Measurements from ENCODE around the gene PSTPIP2. TPM values are rescaled to one million over a fixed set of nuclear protein-coding genes. Genes with fewer than 3 reads are reported as not detected.
A peak's percentile ranks its signal among the peaks of the same experiment; 100 is the strongest.

Gene PSTPIP2
- polyA plus RNA-seq, 1 donor from 2014 or later = 0.98 TPM

GRCh38 chr18:46098616-46098933, 26.5 kb upstream of the PSTPIP2 start:
- no peaks in the 10 kb centered on the region for H3F3A ChIP-seq (ENCODE audit: insufficient read depth, low read length, poor library complexity, severe bottlenecking)
- no peaks in the 10 kb centered on the region for H4K20me1 ChIP-seq (ENCODE audit: insufficient read depth)
- H2AFZ ChIP-seq (ENCODE audit: low read depth, low read length) = peak overlapping the region; percentile 95
- H3K4me3 ChIP-seq (ENCODE audit: low read length) = peak overlapping the region; percentile 72
- H3K9me3 ChIP-seq (ENCODE audit: low read length) = no peaks in the 10 kb centered on the region
- H3K9me2 ChIP-seq (ENCODE audit: insufficient read depth, low read length) = no peaks in the 10 kb centered on the region
- H3K9ac ChIP-seq (ENCODE audit: low read length) = peak overlapping the region; percentile 88
- H3K27me3 ChIP-seq (ENCODE audit: insufficient read depth, low read depth, low read length) = no peaks in the 10 kb centered on the region
- H3K79me2 ChIP-seq (replicated peaks; ENCODE audit: insufficient read depth, low read length) = peaks cover 42% of the 10 kb centered on the region
- TF ChIP-seq EP300 (conservative IDR thresholded peaks at IDR 0.05; ENCODE audit: poor library complexity, severe bottlenecking) = no peak
- TF ChIP-seq REST (IDR thresholded peaks at IDR 0.05; ENCODE audit: borderline replicate concordance) = no peak
- no peak for TF ChIP-seq EZH2 (IDR thresholded peaks at IDR 0.05; ENCODE audit: borderline replicate concordance, insufficient read depth, low read length, poor library complexity, severe bottlenecking)
- TF ChIP-seq MXI1 (conservative IDR thresholded peaks at IDR 0.05; ENCODE audit: poor library complexity, severe bottlenecking) = no peak
- TF ChIP-seq CTCF (IDR thresholded peaks at IDR 0.05; ENCODE audit: poor library complexity, severe bottlenecking) = no peak
- TF ChIP-seq TAF1 (IDR thresholded peaks at IDR 0.05; ENCODE audit: low read depth) = no peak
- TF ChIP-seq RAD21 (conservative IDR thresholded peaks at IDR 0.05) = no peak
- TF ChIP-seq POLR2AphosphoS5 (IDR thresholded peaks at IDR 0.05) = no peak
- TF ChIP-seq SMC3 (conservative IDR thresholded peaks at IDR 0.05; ENCODE audit: poor library complexity) = no peak
- H3K27ac ChIP-seq (ENCODE audit: low read length) = peak overlapping the region; percentile 92
- H3K36me3 ChIP-seq (ENCODE audit: insufficient read depth, low read length) = no peaks in the 10 kb centered on the region
- H3K4me2 ChIP-seq (ENCODE audit: low read length) = peak overlapping the region; percentile 81

- Histone ChIP-seq H3K79me2 (replicated peaks; ENCODE audit: insufficient read depth, low read length) (peaks cover 48% of the 10 kb centered on the region), H3K27me3 (ENCODE audit: insufficient read depth, low read depth, low read length) (no peaks in the 10 kb centered on the region), H3K4me3 (ENCODE audit: low read length) (peak within 1 kb of the TSS; percentile 72), H3K36me3 (ENCODE audit: insufficient read depth, low read length) (no peaks in the 10 kb centered on the region), H4K20me1 (ENCODE audit: insufficient read depth) (no peaks in the 10 kb centered on the region), H3F3A (ENCODE audit: insufficient read depth, low read length, poor library complexity, severe bottlenecking) (no peaks in the 10 kb centered on the region), H2AFZ (ENCODE audit: low read depth, low read length) (peak within 1 kb of the TSS; percentile 95), H3K9ac (ENCODE audit: low read length) (peak within 1 kb of the TSS; percentile 88), H3K27ac (ENCODE audit: low read length) (peak within 1 kb of the TSS; percentile 92), H3K4me2 (ENCODE audit: low read length) (peak within 1 kb of the TSS; percentile 81), H3K9me3 (ENCODE audit: low read length) (no peaks in the 10 kb centered on the region), H3K9me2 (ENCODE audit: insufficient read depth, low read length) (no peaks in the 10 kb centered on the region)
- TF ChIP-seq RAD21 (conservative IDR thresholded peaks at IDR 0.05) (peak; percentile 9), EZH2 (IDR thresholded peaks at IDR 0.05; ENCODE audit: borderline replicate concordance, insufficient read depth, low read length, poor library complexity, severe bottlenecking) (no peak), REST (IDR thresholded peaks at IDR 0.05; ENCODE audit: borderline replicate concordance) (peak; percentile 88), EP300 (conservative IDR thresholded peaks at IDR 0.05; ENCODE audit: poor library complexity, severe bottlenecking) (peak; percentile 63), SMC3 (conservative IDR thresholded peaks at IDR 0.05; ENCODE audit: poor library complexity) (no peak), POLR2AphosphoS5 (IDR thresholded peaks at IDR 0.05) (peak; percentile 98), TAF1 (IDR thresholded peaks at IDR 0.05; ENCODE audit: low read depth) (peak; percentile 89), MXI1 (conservative IDR thresholded peaks at IDR 0.05; ENCODE audit: poor library complexity, severe bottlenecking) (peak; percentile 88)
These were observed 25.9 kb upstream of the PSTPIP2 start, which contains the start of gene ATP5F1A for GRCh38 chr18:46097801-46098615. TSS of gene ATP5F1A (minus strand) at chr18:46098296. CDS start at chr18:46098231, 65 bp downstream.
